DOHH2 (cell line): ENCODE measurements around the gene CAMSAP2.

Source experiments
- EZH2phosphoT487 ChIP-seq: fragments of 200-600 bp; sonication (generic); IDR thresholded peaks from 2 replicates; pipeline ENCODE4 v1.6.1; 2017; ENCODE audit warnings: borderline replicate concordance, mild to moderate bottlenecking, antibody characterized with exemption, low read length, moderate library complexity, mixed read lengths
- TF ChIP-seq, protein P1 (sequence below): fragments of 200-600 bp; sonication (generic); IDR thresholded peaks from one replicate; pipeline ENCODE4 v1.5.1; 2014; ENCODE audit warnings: antibody characterized with exemption, mild to moderate bottlenecking, low read depth, low read length; ENCODE audit not compliant: poor library complexity, severe bottlenecking

DNA sequence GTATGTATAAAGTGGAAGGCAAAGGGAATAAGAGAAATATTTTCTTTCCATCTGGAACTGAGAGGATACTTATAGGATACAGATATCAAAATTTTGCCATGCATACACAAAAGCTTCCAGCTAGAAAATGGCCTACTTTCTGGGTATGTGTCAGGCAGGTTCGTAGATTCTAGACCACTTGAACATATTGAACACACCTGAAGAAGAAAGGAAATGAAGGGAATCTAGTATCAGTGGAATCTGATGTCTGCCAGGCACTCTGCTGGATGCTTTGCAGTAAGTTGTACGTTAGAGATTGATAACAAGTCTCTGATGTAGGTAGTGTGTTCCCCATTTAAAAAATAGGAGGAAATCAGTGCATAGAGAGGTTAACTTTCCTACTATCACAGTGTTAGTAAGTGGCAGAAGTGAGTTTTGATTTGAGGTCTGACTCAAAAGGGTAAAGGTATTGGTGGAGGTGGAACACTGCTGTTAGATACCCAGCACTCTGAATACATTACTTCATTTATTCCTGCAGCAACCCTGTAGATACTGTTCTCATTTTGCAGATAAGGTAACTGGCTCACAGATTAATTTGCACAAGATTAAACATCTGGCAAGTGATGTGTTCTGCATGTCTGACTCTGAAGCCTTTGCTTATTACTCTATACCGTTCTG is 3.0 kb downstream of the CAMSAP2 start:
- TF ChIP-seq, protein P1, sequence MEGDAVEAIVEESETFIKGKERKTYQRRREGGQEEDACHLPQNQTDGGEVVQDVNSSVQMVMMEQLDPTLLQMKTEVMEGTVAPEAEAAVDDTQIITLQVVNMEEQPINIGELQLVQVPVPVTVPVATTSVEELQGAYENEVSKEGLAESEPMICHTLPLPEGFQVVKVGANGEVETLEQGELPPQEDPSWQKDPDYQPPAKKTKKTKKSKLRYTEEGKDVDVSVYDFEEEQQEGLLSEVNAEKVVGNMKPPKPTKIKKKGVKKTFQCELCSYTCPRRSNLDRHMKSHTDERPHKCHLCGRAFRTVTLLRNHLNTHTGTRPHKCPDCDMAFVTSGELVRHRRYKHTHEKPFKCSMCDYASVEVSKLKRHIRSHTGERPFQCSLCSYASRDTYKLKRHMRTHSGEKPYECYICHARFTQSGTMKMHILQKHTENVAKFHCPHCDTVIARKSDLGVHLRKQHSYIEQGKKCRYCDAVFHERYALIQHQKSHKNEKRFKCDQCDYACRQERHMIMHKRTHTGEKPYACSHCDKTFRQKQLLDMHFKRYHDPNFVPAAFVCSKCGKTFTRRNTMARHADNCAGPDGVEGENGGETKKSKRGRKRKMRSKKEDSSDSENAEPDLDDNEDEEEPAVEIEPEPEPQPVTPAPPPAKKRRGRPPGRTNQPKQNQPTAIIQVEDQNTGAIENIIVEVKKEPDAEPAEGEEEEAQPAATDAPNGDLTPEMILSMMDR = no peak
- no peak for TF ChIP-seq EZH2phosphoT487
